Measurements from ENCODE around the gene SAP30L. TPM values are rescaled to one million over a fixed set of nuclear protein-coding genes. Genes with fewer than 3 reads are reported as not detected.

Gene SAP30L
- total RNA-seq, 1 experiment from 2014 or later = 38.6 TPM

DNA sequence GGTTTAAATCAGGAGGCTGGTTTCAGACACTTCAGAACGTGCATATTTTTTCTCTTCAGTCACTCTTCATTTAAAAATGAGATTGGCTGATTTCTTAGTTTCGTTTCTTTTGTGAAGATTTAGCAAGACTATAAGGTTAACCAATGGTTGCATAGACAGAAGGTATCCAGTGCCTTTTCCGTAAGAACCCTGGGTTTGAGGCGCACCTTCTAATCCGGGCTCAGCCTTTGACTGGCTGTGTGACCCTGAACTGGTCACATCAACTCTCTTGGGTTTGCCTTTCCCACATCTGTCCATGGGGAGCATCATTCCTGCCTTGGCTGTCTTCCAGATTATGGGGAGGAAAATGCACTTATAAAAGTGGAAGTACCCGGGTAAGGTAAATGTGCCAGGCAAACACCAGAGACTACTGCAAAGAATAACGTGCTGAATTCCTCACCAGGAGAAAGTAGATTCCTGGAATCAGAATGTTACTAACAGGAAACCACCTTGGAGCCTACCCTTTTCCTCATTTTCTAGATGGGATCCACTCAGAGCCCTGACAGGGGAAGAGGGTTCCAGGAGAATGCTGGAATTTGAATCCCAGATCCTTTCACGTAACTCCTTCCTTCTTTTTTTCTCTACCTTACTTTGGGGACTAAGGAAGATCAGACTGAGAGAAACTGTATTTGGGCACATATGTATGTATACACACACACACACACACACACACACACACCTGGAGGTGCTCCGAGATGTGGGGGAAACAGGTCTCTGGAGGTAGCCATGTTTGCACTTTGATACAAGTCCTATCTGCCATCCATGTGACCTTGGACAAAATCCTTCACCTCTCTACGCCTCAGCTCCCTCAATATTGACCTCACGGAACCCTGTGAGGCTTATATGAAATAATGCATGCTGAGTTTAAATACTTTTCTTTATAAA, 25.4 kb downstream of the SAP30L start:
- TF ChIP-seq, protein P1, sequence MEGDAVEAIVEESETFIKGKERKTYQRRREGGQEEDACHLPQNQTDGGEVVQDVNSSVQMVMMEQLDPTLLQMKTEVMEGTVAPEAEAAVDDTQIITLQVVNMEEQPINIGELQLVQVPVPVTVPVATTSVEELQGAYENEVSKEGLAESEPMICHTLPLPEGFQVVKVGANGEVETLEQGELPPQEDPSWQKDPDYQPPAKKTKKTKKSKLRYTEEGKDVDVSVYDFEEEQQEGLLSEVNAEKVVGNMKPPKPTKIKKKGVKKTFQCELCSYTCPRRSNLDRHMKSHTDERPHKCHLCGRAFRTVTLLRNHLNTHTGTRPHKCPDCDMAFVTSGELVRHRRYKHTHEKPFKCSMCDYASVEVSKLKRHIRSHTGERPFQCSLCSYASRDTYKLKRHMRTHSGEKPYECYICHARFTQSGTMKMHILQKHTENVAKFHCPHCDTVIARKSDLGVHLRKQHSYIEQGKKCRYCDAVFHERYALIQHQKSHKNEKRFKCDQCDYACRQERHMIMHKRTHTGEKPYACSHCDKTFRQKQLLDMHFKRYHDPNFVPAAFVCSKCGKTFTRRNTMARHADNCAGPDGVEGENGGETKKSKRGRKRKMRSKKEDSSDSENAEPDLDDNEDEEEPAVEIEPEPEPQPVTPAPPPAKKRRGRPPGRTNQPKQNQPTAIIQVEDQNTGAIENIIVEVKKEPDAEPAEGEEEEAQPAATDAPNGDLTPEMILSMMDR (IDR thresholded peaks at IDR 0.05; ENCODE audit: unreplicated experiment) = no peak
- BruUV-seq (replicated peaks) = no TSS peak
- Mint-ChIP-seq H3K4me3 (ENCODE audit: low read depth, unreplicated experiment) (no peak overlapping the region), H3K27me3 (ENCODE audit: unreplicated experiment) (peaks cover 85% of the 10 kb centered on the region), H3K36me3 (ENCODE audit: insufficient read depth, unreplicated experiment) (no peaks in the 10 kb centered on the region), H3K27ac (ENCODE audit: unreplicated experiment) (no peak overlapping the region), H3K9me3 (ENCODE audit: low read depth, unreplicated experiment) (no peaks in the 10 kb centered on the region), H3K4me1 (ENCODE audit: low read depth, unreplicated experiment) (no peaks in the 10 kb centered on the region)
- intact Hi-C loops (cut with micrococcal nuclease; ENCODE audit: unreplicated experiment) = no loop called here
- DNase-seq = no peak
- CTCF ChIA-PET = interaction anchor here (1.1 kb wide), 1 partner anchor 8 kb away, joined by 3 read pairs; no protein-coding TSS in a partner anchor

DNA sequence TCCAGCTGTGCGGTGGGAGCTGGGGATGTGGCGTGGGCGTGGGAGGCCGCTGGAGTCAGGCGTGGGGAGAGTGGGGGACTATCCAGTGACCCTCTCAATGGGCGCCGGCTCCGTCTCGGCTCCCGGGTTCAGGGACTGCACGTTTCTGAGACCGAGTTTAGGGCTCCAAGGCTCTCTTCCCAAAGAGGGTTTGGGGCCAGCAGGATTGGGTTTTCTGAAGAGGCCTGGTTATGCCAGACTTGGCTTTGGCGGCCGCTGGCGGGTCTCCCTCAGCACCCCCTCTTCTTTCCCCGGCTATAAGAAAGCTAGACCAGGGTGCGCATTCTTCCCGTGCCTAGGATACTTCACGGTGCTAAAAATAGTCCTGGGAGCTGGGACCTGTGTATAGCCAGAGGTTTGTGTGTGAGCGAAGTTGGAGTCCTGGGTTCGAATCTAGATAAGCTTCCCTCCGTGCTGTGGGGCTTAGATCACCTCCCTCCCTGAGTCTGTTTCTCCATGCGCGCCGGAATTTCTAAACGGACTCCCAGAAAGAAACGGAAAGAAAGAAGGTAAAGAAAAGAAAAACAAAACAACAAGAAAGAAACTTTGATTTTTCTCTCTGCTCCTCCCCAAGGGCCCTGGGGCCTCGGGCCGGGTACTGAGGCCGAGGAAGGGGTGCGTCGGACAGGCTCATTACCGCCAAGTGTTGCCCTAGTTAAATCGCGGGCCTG, 27.2 kb downstream of the SAP30L start:
- intact Hi-C loops (cut with micrococcal nuclease; ENCODE audit: unreplicated experiment) = no loop called here
- Mint-ChIP-seq H3K4me3 (ENCODE audit: low read depth, unreplicated experiment) (no peak overlapping the region), H3K36me3 (ENCODE audit: insufficient read depth, unreplicated experiment) (no peaks in the 10 kb centered on the region), H3K27me3 (ENCODE audit: unreplicated experiment) (peaks cover 87% of the 10 kb centered on the region), H3K9me3 (ENCODE audit: low read depth, unreplicated experiment) (no peaks in the 10 kb centered on the region), H3K4me1 (ENCODE audit: low read depth, unreplicated experiment) (peaks cover 8% of the 10 kb centered on the region), H3K27ac (ENCODE audit: unreplicated experiment) (no peak overlapping the region)
- CTCF ChIA-PET = no interaction called here
- TF ChIP-seq, protein P1 (IDR thresholded peaks at IDR 0.05; ENCODE audit: unreplicated experiment) = no peak
- no TSS peak for BruUV-seq (replicated peaks)
- DNase-seq = no peak

DNA sequence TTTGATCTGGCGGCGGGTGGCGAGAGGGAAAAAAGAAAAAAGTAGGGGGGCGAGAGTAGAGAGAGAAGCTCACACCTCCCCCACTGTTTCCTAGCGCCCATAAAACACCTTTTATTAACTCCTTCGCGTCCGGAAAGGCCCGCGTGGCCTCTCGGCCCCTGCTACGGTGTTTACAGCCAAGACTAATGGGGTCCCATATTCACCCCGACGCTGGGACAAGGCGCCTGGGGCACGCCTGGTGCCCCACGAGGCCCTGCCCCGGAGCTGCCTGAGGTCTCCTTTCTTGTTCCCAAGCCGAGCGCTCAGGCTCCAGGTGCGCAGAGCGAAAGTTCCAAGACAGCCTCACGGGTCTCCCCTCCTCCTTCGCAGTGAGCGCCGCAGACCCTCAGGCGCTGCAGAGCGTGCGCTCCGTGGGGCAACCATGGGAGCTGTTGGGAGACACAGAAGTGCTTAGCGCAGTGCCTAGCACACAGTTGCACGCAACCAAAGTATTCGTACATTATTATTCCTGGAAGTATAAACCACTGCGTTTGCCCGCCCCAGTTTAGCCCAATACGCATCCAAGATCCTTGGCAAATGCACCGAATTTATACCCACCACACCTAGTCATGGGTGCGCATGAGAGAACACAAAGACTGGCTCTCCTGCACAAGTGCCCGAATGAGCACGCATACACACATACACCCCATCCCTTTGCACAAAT, 27.9 kb downstream of the SAP30L start:
- peaks cover 87% of the 10 kb centered on the region for H3K27me3 Mint-ChIP-seq (ENCODE audit: unreplicated experiment)
- no TSS peak for BruUV-seq (replicated peaks)
- intact Hi-C loops (cut with micrococcal nuclease; ENCODE audit: unreplicated experiment) = no loop called here
- TF ChIP-seq, protein P1 (IDR thresholded peaks at IDR 0.05; ENCODE audit: unreplicated experiment) = no peak
- no peak for DNase-seq
- H3K36me3 Mint-ChIP-seq (ENCODE audit: insufficient read depth, unreplicated experiment) = no peaks in the 10 kb centered on the region
- CTCF ChIA-PET = no interaction called here
- no peak overlapping the region for H3K27ac Mint-ChIP-seq (ENCODE audit: unreplicated experiment)
- H3K4me3 Mint-ChIP-seq (ENCODE audit: low read depth, unreplicated experiment) = no peak overlapping the region
- peaks cover 8% of the 10 kb centered on the region for H3K4me1 Mint-ChIP-seq (ENCODE audit: low read depth, unreplicated experiment)
- H3K9me3 Mint-ChIP-seq (ENCODE audit: low read depth, unreplicated experiment) = no peaks in the 10 kb centered on the region

Measured in Calu3 (cell line).